DMS153 (cell line): ENCODE data around the gene ARHGEF3.

ENCODE experiments used
- DNase-seq: peaks from one replicate; lab custom pipeline; 2025; lab: John Stamatoyannopoulos, UW

Gene ARHGEF3

DNA sequence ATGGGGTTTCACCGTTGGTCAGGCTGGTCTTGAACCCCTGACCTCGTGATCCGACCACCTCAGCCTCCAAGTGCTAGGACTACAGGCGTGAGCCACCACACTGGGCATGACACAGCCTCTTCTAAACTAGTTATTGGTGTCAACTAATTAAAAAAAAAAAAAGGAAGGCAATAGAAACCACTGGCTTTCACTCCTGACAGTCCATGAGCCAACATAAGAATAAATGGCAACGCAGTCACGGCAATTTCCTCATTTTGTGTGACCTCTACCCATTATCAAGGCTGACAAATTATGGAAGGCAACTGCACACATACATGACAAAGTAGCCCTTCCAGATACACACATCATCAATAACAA is 5.9 kb downstream of the ARHGEF3 start:
- no peak for DNase-seq

DNA sequence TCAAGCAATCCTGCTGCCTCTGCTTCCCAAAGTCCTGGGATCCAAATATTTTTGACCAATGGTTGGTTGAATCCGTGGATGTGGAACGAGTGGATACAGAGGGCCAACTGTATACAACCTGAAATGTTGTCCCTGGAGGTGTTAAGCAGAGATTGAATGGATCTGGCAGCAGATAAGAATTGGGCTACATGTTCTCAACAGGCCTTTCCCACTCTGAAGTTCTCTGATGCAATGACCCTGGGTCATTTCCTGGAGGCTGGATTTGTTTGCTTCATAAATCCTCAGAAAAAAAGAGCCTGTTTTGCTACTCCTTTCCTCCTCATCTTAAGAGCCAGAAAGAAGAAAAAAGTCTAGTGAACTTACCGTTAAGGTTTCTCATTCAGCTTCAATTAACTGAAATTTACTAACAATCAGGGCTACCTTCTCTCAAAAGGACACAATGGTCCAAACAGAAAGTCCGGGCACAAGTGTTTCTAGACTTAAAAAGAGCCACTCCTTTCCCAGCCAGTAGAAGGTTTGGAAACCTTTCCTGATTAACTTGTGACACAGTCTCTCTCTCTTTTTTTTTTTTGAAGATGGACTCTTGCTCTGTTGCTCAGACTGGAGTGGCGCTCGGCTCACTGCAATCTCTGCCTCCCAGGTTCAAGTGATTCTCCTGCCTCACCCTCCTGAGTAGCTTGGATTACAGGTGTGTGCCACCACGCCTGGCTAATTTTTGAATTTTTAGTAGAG is 6.5 kb downstream of the ARHGEF3 start:
- DNase-seq, result no peak

DNA sequence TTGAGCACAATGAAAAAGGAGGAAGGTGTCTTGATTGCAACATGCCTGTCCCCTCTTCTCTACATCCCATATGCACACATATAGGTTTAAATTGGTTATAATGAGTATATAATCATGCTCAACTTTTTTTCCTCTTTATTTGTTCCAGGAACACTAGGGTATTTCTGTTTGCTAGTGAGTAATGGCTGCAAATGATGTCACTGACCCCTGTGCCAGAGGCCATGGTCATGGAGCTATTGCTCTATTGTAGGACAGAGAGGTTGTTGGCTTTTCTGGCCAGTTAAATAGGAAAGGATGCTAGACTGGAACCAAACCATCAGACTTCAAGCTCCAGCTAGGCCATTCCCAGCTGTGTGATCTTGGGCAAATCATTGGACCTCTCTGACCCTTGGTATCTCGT is 9.6 kb downstream of the ARHGEF3 start:
- no peak for DNase-seq

DNA sequence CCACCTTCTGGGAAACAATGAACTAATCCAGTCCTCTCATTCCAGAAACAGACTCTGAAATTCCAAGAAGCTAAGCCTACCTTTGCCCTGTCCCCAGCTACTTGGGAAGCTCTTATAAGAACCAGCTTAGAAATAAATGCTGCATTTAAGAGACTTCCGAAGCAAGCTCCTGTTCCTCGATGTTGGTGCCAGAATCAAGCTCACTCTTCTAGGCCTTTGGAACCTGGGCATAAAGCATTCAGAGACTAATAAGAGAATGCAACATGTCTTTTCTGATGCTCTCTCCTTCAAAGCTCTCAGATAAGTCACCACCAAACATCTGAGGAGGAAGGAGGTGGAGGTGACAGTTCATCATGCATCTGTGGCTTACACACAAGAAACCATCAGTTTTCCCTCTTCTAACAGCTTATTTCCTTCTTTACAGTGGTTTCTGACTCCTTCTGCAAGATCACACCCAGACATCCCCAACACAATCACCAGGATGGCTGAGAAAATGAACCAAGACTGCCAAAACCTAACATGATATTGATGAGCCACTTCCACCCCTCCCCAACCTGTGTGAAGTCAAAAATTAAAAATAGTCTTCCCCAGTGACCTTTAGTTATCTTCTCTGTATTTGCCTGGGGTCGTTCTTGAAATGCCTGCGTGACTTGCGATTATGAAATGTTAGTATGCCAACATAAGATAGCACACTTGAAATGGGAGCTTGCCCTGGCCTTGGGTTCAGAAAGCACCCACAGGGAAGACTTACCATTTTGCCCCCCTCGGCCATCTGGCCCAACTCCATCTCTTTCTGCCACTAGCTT is 11.5 kb downstream of the ARHGEF3 start:
- DNase-seq, result no peak

DNA sequence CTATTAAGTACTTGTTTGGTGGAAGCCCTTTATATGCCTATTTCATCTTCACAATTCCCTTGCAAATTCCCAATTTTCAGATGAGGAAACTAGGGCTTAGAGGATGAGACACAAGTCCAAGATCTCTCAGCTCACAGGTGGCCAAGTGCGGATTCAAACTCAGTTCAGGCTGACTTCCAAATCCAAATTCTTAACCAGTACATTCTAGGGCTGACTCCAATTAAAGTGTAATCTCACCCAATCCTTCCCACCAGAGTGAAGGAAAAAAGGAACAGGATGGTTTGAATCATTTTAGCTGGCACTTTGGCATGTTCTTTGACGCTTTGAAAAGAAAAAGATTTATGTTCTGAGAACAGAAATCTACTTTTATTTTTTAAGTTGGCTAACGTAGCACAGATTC is 12.7 kb downstream of the ARHGEF3 start:
- DNase-seq, result no peak

DNA sequence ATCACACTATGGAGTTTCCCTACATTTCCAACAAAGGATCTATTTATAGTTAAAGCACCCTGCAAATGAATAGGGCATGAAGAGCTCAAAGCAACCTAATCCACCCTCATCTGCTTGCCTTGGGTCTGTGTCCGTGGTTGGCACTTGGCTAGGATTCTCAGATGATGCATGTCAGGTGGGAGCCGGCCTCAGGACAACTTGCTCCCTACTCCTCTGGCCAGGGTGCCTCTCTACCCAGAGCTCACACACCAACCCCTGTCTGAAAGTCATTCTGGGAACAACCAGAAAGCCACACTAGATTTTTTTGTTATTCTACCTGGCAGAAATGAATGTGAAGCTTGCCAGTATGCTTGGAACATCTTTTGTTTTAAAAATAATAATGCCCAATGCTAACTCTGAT is 13.2 kb downstream of the ARHGEF3 start:
- DNase-seq, result no peak

DNA sequence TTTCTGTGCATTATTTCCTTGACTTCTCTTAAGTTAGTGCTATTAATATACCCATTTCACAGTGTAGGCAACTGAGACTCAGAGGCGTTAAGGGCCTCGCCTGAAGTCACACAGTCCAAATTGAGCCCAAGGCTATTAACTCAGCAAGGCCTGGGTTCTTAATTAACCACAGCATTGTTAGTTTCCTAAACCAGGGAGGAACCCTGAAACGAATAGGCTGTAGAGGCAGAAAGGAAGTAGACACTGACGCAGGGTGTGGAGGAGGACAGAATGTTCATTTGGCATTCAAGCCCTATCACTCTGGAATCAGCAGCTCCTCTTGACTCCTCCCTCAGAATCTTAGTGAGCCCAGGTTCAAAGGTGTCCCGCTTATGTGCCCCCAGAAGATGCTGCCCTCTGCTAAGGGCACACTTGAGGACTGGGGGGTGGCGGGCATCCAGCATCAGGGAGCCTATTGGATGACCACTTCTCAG is 13.9 kb downstream of the ARHGEF3 start:
- DNase-seq, result no peak

DNA sequence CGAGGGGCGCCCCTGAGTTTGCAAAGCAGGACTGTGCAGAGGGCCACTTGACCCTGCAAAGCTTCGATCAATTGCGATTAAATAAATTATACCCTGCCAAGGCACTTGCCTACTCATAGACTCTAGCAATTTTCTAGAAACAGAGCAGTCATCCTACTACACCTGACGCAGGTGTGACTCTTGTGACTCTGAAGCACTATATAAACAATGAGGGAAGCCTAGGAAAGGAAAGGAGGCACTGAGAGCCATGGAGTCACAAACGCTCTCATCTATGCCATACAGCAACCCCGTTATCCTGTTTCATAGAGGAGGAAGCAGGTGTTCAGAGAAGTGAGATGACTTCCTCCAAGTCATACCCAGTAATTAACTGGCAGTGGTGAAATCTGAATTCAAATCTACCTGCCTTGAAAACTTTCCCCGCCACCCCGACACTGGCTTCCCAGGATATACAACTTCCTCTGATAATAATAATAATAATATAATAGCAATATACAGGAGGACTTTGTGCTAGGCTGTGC is 14.4 kb downstream of the ARHGEF3 start:
- no peak for DNase-seq

DNA sequence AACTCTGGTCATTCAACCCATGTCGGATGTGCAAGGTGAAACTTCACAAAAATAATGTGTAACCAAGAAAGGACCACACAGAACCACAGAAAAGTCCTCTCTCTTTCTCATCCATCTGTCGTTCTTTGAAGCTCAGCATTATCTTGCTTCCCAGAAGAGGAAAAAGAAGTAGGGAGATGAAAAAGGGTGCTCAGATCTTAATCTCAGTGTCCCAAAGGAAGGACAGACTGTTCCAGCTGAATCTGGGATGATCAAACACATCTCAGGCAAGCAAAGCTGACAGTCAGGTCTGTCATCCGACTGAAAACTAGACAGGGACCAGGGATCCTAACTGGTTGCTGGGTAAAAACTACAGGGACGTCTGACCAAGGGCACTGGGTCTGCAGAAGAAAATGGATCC is 16.2 kb downstream of the ARHGEF3 start:
- no peak for DNase-seq

DNA sequence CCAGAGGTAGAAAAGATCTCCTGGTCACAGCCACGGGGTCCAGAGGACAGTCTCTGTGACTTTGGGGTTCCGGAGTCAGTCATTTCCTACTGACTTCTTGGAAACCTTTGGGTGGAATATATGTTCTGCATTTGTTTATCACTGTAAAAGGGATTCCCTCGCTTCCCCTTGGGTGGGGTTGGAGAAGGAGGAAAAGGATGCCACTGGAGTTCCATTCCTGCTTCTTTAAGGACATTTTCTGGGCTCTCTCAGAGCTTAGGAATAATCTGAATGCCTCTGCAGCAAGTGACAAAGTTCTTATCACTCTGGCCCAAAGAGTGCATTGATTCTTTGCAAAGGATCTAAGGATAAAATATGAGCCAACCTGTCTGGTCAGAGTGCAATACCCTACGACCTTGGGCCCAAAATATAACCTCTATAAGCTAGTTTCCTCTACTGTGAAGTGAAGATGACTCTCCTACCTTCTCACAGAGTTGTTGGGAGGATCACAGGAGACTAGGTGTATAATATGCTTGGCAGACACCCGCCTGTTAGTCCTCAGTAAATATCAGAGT is 17.2 kb downstream of the ARHGEF3 start:
- DNase-seq, result no peak

DNA sequence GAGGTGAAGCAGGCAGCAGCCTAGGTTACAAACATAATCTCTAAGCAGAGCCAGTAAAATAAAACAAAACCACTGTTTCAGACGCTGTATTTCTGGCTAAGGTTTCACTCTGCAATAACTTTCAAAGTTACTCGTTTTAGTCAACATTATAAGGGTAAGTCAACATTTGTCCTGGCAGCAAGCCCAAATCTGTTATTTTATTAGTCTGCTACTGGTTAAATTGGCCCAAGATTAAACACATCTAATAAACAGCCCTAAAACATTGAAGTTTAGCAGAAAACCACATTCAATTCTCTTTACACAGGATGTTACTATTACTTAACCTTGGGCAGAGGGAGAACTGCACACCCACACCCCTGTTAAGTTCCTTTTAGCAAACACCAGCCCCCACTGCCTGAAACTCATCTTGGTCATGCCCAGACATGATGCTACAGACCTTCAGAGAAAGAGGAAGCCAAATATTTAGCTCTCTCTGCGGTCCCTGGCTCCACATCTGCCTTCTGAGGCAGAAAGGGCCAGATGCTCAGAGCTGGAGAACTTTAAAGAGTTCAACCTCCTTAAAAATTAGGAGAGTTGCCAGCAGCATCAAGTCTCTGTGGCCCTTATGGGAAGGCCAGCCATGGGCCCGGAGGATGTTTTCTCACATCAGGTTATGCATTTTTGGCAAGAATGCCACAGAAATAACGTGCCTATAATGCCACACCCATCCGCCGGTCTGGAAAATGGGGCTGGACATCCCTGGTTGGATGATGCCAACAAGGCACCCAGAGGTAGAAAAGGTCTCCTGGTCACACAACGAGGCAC is 17.9 kb downstream of the ARHGEF3 start:
- peak; percentile 47 for DNase-seq

DNA sequence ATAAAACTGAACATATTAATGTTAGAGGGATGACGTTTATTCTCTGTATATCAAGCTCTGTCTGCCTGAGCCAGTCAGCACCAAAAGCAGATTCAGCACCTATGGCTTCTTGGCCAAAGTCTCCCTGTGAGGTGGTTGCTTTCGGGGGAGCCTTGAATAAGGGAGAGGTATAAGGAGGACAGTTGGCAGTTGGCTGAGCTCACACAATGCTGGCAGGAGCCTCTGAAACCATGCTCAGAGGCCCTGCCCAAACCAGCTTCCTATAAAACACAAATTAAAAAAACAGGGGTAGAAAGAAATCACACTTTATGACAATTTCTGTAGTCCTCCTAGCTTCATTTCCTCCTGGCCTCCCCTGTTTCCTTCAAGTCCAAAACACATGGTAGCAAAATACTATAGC is 18.8 kb downstream of the ARHGEF3 start:
- DNase-seq, result no peak

DNA sequence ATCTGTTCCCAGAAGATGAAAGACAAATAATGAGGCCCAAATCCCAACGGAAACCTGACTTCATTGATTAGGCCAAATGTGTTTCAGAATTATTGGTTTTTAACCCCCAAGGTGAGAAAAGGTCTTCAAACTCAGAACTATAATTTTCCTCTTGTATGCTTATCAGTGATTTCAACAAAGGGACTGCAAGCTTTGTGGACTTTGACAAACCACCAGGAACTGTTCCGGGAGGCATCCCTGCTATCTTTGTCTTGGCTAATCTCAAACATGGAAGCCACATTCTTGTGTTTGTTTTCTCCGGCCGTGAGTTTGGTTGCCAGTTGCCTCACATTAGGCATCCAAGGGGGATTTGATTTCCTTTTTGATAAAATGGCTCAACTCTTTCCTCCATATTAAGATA is 19.5 kb downstream of the ARHGEF3 start:
- no peak for DNase-seq

DNA sequence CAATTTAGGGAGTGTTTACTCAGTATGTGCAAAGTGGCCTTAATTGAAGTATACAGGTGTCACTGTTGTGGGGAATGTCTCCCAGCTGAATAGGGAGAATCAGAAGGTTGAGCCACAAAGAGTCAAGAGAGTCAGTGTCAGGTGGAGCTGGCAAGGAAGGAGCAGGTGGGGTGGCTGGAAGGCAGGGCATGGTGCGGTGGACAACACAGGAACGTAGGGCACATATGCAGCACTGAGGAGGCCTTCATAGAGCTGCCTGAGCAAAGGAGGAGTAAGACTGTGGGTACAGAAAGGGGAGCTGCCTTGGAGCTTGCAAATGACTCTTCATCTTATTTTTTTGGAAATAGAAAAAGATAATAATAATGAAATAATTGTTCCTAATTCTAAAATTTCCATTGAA is 20.0 kb downstream of the ARHGEF3 start:
- DNase-seq, result no peak

DNA sequence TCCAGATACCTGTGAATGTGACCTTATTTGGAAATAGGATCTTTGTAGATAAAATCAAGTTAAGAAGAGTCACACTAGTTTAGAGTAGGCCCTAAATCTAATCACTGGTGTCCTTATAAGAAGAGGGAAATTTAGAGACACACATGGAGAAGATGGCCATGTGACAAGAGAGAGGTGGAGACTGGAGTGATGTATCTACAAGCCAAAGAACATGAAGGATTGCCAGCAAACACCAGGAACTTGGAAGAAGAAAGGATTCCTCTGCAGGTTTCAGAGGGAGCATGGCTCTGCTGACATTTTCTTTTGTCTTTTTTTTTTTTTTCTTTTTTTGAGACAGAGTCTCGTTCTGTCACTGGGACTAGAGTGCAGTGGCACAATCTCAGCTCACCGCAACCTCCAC is 20.8 kb downstream of the ARHGEF3 start:
- DNase-seq, result no peak

DNA sequence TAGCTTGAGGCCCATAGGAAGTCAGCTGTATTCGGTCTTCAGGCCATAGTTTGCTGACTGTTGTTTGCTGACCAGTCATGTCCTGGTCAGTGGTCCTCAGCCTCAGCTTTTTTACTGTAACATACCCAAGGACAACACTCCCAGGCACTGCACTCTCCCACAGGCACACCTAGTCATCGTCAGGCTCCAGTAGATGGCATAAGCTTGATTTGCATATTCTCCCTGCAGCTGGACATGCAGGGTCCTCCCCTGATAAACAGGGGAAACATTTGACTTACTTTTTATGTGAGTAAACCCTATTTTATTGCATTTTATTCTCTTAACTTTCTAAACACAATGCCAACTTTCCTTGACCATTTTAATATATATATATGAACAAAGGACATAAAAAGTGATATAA is 22.9 kb downstream of the ARHGEF3 start:
- no peak for DNase-seq

DNA sequence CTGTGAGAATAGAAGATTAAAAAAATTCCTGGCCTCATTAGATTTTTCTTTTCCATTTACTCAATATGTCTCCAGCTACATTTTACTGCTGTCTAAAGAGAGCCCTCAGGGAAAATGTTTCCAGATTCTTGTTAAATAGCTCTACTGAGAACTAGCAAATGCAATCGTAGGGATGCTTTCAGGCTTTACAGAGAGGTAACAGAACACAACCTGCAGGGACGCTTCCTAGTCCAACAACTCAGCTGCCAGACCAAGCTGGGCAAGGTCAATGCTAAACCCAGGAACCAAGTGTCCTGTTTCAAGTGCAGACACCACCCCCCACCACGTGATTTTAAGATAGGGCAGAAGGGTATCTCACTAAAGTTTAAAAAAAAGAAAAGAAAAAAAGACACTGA is 25.2 kb downstream of the ARHGEF3 start:
- no peak for DNase-seq

DNA sequence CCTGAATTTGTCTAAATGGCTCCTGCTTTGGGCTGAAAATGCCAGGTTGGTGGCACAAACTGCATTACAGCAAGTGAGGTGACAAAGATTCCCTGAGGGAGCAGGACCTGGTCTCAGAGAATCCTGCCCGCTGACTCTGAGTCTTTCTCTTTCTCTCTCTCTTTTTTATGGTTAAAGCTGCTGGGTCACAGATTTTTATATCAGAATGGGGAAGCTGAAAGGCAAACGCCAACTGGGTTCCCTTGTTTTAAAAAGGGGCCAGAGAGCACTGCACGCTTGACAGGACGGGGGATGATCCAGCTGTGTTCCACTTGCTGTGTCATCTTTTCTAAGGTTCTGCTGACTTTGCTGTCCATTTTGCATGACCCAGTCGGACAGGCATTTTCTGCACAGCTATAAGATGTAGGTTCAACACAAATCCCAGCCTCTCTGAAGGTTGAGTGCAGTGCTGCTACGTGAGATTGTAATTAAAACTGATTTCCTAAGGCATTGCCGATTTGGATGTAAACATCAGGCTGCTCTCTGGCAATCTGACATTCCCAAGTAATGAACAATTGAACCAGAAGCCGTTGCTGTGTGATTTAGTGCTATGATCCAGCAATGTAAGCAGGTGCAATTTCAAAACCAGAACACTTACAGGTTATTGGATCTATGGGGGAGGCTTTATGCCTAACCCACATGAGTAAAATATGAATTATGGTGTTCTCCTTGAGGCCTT is 25.8 kb downstream of the ARHGEF3 start:
- DNase-seq, result no peak

DNA sequence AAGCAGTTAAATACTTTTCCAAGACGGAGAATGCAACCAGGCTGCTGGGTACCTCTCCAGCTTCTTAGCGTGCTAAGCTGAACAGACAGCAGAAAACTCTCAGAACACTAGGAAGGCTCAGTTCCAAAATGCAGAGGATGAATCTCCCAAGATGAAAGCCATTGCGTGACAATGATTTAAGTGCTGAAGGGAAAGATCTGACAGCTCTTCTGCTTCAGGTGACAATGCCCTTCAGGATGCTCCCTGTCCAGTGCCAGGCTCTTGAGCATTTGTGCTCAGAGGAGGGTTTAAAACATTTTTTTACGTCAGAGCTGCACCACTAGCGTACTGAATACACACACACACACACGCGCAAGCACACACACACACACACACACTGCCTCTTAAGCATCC is 26.3 kb downstream of the ARHGEF3 start:
- no peak for DNase-seq

DNA sequence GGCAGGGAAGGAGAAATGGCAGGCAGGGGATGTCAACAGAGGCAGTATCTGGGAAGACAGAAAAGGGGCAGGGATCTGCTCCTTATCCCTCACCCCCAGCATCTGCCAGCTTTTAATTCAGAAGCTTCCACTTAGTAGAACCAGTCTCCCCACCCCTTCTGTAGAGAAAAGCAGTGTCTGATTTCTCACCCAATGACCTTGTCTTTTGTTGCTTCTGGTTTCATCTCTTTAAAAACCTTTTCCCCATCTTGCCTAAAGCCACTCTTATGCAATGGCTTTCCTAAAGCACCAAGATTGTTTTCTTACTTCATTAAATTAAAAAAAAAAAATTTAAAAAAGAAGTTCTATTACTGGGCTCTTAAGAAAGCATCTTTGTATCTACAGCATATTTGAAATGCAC is 27.8 kb downstream of the ARHGEF3 start:
- no peak for DNase-seq
